Measurements from ENCODE around the gene TRIM15.

- TF ChIP-seq POLR2A (IDR thresholded peaks at IDR 0.05; ENCODE audit: low read length) = peak; percentile 85
- peak; percentile 72 for TF ChIP-seq GATA1 (IDR thresholded peaks at IDR 0.05; ENCODE audit: low read depth, low read length)
Measured at GRCh38 chr6:30160785-30161531, 2.4 kb upstream of the TRIM15 start, which contains the start of gene TRIM10.

All from erythroblast (primary cell).